HepG2 (cell line): ENCODE results near the gene PNN. TPM values are rescaled to one million over a fixed set of nuclear protein-coding genes. Genes with fewer than 3 reads are reported as not detected.

Experiments
- GTF2F1 ChIP-seq: fragments of 150-350 bp; IDR thresholded peaks from 2 replicates; pipeline ENCODE4 v1.6.1; 2014; ENCODE audit warnings: low read length
- JDP2 ChIP-seq: sonication (generic); formaldehyde crosslinking; IDR thresholded peaks from 2 replicates; pipeline ENCODE4 v1.8.1; 2022; ENCODE audit warnings: missing genetic modification reagents, borderline replicate concordance
- KLF12 ChIP-seq: sonication (generic); formaldehyde crosslinking; IDR thresholded peaks from 2 replicates; pipeline ENCODE4 v1.4.0; 2020; ENCODE audit warnings: missing genetic modification reagents, borderline replicate concordance
- MEIS2 ChIP-seq: sonication (generic); formaldehyde crosslinking; IDR thresholded peaks from 2 replicates; pipeline ENCODE4 v1.9.0; 2021; ENCODE audit warnings: mild to moderate bottlenecking, missing genetic modification reagents
- MLLT10 ChIP-seq: sonication (generic); formaldehyde crosslinking; IDR thresholded peaks from 2 replicates; pipeline ENCODE4 v1.4.0; 2020; ENCODE audit warnings: missing genetic modification reagents
- POLR2AphosphoS2 ChIP-seq: IDR thresholded peaks from 2 replicates; pipeline ENCODE4 v1.6.1; 2011; ENCODE audit warnings: low read depth, low read length, improper control_type of control experiment
- RFXAP ChIP-seq: sonication (generic); formaldehyde crosslinking; IDR thresholded peaks from 2 replicates; pipeline ENCODE4 v1.4.0; 2020; ENCODE audit warnings: missing genetic modification reagents, borderline replicate concordance
- SAFB2 ChIP-seq: sonication (generic); formaldehyde crosslinking; IDR thresholded peaks from 2 replicates; pipeline ENCODE4 v1.5.1; 2020; ENCODE audit warnings: missing genetic modification reagents, low read depth, mild to moderate bottlenecking, borderline replicate concordance
- ZBTB38 ChIP-seq: sonication (generic); formaldehyde crosslinking; IDR thresholded peaks from 2 replicates; pipeline ENCODE4 v1.5.1; 2020; ENCODE audit warnings: mild to moderate bottlenecking, missing genetic modification reagents
- ZFX ChIP-seq: sonication (generic); formaldehyde crosslinking; IDR thresholded peaks from 2 replicates; pipeline ENCODE4 v1.4.0; 2020; ENCODE audit warnings: mild to moderate bottlenecking, low read depth, missing genetic modification reagents, moderate library complexity
- ZNF615 ChIP-seq: sonication (generic); formaldehyde crosslinking; IDR thresholded peaks from 2 replicates; pipeline ENCODE4 v1.5.0; 2020; ENCODE audit warnings: mild to moderate bottlenecking, missing genetic modification reagents, borderline replicate concordance
- ZNF709 ChIP-seq: sonication (generic); formaldehyde crosslinking; IDR thresholded peaks from 2 replicates; pipeline ENCODE4 v1.5.0; 2020; ENCODE audit warnings: mild to moderate bottlenecking, missing genetic modification reagents
- ZSCAN9 ChIP-seq: IDR thresholded peaks from 2 replicates; pipeline ENCODE4 v1.6.1; 2016; ENCODE audit warnings: borderline replicate concordance
- polyA plus RNA-seq, 8 experiments: library from polyadenylated mRNA; depleted of rRNA in 3 of 8; stranded (reverse) in 7 of 8; unstranded in 1 of 8; fragments of >200 nt; fragmentation: Illumina TruSeq in 4 of 8; extraction: Trizol in 4 of 8; gene quantifications; 2 replicates each; pipeline versions ENCODE4 v1.2.1 to v1.2.3, GENCODE V29; 2011 to 2016; ENCODE audit warnings: low read depth in 4 of 8, missing spikeins in 1 of 8, mixed read lengths in 1 of 8; ENCODE audit not compliant: insufficient read depth in 1 of 8
- total RNA-seq, 5 experiments: library from RNA; depleted of rRNA; stranded (reverse); fragments of >200 nt; fragmentation: Illumina TruSeq; extraction: Trizol; gene quantifications; 2 replicates each; pipeline ENCODE4 v1.2.3, GENCODE V29; 2016; ENCODE audit warnings: low read depth in 1 of 5
- TF ChIP-seq, protein P1 (sequence below): sonication (generic); formaldehyde crosslinking; IDR thresholded peaks from 2 replicates; pipeline ENCODE4 v1.9.0; 2021; ENCODE audit warnings: missing genetic modification reagents, borderline replicate concordance
- TF ChIP-seq, protein P2 (sequence below): sonication (generic); formaldehyde crosslinking; IDR thresholded peaks from 2 replicates; pipeline ENCODE4 v1.4.0; 2020; ENCODE audit warnings: mild to moderate bottlenecking, missing genetic modification reagents
- TF ChIP-seq, protein P3 (sequence below): sonication (generic); formaldehyde crosslinking; IDR thresholded peaks from 2 replicates; pipeline ENCODE4 v1.4.0; 2020; ENCODE audit warnings: missing genetic modification reagents
- TF ChIP-seq, protein P4 (sequence below): sonication (generic); formaldehyde crosslinking; IDR thresholded peaks from 2 replicates; pipeline ENCODE4 v1.5.1; 2020; ENCODE audit warnings: mild to moderate bottlenecking, missing genetic modification reagents

Gene PNN
- total and polyA plus RNA-seq, 2 of the 13 experiments (the other 11 are each of a cell fraction or from before 2014, with no cell fraction given), result 58.0 to 214 TPM

DNA sequence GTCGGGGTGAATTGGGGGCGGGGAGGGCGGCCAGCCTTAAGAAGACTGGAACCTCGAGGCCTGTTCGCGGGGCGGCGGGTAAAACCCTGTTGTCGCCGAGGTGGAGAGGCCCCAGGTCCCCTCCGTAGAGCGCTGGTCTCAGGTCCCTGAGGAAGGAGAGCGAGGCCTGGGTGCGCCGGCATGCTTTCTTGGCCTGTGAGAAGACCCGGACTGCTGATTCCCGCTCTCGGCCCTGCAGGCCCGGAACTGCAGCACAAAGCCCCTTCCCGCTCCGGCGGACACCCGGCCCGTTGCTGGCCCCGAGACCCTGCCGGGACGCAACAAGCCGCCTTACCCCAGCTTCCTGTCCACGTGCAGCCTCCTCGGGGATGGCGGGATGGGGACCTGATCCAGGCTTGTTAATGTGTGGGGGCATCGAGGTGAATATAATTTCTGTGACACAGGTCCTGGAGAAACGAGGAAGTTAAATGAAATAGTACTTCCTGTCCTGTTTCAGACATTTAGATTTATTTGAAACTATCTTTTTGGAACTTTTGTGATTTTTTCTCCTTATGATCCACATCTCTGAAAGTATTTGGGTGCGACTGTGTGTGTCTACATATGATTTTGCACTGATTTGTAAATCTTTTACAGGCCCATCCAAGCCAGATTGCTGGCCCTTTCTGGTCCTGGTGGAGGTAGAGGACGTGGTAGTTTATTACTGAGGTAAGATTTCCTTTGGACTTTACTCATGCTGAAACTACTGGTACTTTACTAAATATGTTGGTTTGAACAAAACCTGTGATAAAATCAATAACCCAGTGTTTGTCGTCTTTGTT is 600 bp downstream of the PNN start (continued):
- TF ChIP-seq ZFX (CRISPR knock-in tag), result peak; percentile 97
- TF ChIP-seq, protein P1, sequence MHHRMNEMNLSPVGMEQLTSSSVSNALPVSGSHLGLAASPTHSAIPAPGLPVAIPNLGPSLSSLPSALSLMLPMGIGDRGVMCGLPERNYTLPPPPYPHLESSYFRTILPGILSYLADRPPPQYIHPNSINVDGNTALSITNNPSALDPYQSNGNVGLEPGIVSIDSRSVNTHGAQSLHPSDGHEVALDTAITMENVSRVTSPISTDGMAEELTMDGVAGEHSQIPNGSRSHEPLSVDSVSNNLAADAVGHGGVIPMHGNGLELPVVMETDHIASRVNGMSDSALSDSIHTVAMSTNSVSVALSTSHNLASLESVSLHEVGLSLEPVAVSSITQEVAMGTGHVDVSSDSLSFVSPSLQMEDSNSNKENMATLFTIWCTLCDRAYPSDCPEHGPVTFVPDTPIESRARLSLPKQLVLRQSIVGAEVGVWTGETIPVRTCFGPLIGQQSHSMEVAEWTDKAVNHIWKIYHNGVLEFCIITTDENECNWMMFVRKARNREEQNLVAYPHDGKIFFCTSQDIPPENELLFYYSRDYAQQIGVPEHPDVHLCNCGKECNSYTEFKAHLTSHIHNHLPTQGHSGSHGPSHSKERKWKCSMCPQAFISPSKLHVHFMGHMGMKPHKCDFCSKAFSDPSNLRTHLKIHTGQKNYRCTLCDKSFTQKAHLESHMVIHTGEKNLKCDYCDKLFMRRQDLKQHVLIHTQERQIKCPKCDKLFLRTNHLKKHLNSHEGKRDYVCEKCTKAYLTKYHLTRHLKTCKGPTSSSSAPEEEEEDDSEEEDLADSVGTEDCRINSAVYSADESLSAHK (CRISPR knock-in tag), result no peak; the same call in 1 of the 2 replicates
- TF ChIP-seq JDP2, result no peak
- TF ChIP-seq MEIS2 (CRISPR knock-in tag), result no peak; the same call in 1 of the 2 replicates
- no peak; the same call in 1 of the 2 replicates for TF ChIP-seq KLF12 (CRISPR knock-in tag)
- TF ChIP-seq, protein P2, sequence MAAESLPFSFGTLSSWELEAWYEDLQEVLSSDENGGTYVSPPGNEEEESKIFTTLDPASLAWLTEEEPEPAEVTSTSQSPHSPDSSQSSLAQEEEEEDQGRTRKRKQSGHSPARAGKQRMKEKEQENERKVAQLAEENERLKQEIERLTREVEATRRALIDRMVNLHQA, result no peak
- 0 out of 2 replicates have a peak, but pooled peaks have one; percentile 74 for TF ChIP-seq ZNF615
- peak; percentile 4; the same call in 1 of the 2 replicates for TF ChIP-seq SAFB2 (CRISPR knock-in tag)
- TF ChIP-seq GTF2F1, result no peak
- TF ChIP-seq ZBTB38, result no peak; the same call in 1 of the 2 replicates
- TF ChIP-seq POLR2AphosphoS2, result no peak
- TF ChIP-seq MLLT10 (CRISPR knock-in tag), result no peak
- TF ChIP-seq, protein P3, sequence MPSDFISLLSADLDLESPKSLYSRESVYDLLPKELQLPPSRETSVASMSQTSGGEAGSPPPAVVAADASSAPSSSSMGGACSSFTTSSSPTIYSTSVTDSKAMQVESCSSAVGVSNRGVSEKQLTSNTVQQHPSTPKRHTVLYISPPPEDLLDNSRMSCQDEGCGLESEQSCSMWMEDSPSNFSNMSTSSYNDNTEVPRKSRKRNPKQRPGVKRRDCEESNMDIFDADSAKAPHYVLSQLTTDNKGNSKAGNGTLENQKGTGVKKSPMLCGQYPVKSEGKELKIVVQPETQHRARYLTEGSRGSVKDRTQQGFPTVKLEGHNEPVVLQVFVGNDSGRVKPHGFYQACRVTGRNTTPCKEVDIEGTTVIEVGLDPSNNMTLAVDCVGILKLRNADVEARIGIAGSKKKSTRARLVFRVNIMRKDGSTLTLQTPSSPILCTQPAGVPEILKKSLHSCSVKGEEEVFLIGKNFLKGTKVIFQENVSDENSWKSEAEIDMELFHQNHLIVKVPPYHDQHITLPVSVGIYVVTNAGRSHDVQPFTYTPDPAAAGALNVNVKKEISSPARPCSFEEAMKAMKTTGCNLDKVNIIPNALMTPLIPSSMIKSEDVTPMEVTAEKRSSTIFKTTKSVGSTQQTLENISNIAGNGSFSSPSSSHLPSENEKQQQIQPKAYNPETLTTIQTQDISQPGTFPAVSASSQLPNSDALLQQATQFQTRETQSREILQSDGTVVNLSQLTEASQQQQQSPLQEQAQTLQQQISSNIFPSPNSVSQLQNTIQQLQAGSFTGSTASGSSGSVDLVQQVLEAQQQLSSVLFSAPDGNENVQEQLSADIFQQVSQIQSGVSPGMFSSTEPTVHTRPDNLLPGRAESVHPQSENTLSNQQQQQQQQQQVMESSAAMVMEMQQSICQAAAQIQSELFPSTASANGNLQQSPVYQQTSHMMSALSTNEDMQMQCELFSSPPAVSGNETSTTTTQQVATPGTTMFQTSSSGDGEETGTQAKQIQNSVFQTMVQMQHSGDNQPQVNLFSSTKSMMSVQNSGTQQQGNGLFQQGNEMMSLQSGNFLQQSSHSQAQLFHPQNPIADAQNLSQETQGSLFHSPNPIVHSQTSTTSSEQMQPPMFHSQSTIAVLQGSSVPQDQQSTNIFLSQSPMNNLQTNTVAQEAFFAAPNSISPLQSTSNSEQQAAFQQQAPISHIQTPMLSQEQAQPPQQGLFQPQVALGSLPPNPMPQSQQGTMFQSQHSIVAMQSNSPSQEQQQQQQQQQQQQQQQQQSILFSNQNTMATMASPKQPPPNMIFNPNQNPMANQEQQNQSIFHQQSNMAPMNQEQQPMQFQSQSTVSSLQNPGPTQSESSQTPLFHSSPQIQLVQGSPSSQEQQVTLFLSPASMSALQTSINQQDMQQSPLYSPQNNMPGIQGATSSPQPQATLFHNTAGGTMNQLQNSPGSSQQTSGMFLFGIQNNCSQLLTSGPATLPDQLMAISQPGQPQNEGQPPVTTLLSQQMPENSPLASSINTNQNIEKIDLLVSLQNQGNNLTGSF, result peak; percentile 20; the same call in 1 of the 2 replicates
- TF ChIP-seq, protein P4, sequence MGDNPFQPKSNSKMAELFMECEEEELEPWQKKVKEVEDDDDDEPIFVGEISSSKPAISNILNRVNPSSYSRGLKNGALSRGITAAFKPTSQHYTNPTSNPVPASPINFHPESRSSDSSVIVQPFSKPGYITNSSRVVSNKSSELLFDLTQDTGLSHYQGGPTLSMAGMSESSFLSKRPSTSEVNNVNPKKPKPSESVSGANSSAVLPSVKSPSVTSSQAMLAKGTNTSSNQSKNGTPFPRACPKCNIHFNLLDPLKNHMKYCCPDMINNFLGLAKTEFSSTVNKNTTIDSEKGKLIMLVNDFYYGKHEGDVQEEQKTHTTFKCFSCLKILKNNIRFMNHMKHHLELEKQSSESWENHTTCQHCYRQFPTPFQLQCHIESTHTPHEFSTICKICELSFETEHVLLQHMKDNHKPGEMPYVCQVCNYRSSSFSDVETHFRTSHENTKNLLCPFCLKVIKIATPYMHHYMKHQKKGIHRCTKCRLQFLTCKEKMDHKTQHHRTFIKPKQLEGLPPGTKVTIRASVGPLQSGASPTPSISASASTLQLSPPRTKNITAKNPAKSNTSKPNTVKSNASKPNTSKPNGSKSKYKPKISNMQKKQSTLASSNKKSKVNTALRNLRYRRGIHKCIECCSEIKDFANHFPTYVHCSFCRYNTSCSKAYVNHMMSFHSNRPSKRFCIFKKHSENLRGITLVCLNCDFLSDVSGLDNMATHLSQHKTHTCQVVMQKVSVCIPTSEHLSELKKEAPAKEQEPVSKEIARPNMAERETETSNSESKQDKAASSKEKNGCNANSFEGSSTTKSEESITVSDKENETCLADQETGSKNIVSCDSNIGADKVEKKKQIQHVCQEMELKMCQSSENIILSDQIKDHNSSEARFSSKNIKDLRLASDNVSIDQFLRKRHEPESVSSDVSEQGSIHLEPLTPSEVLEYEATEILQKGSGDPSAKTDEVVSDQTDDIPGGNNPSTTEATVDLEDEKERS (CRISPR knock-in tag), result no peak; the same call in 1 of the 2 replicates
- TF ChIP-seq ZSCAN9, result 0 out of 2 replicates have a peak, but pooled peaks have one; percentile 8
- TF ChIP-seq ZNF709, result peak; percentile 95
- TF ChIP-seq RFXAP (CRISPR knock-in tag), result no peak
